ENCODE results near the gene RAB3GAP2.

DNA sequence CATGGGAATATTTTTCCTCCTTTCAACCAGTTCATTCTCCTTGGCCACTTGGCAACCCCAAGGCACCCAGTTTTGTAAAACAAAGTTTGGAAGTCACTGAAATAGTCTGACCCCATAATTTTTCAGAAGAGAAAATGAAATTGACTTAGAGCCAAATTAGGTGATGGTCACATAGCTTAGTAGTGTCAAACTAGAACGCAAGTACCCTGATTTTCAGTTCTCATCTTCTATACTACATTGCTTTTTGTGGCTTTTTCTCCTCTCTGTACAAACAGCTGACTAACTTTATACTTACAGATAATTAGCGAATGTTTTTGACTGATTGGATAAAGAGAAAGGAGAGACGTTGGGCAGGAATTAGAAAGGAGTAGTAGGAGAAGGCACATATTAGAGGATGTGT is 145.2 kb downstream of the RAB3GAP2 start:
- TF ChIP-seq POLR2AphosphoS5 (IDR thresholded peaks at IDR 0.05), result no peak
- no peak for TF ChIP-seq POLR2A (IDR thresholded peaks at IDR 0.05)
- TF ChIP-seq, protein P1, sequence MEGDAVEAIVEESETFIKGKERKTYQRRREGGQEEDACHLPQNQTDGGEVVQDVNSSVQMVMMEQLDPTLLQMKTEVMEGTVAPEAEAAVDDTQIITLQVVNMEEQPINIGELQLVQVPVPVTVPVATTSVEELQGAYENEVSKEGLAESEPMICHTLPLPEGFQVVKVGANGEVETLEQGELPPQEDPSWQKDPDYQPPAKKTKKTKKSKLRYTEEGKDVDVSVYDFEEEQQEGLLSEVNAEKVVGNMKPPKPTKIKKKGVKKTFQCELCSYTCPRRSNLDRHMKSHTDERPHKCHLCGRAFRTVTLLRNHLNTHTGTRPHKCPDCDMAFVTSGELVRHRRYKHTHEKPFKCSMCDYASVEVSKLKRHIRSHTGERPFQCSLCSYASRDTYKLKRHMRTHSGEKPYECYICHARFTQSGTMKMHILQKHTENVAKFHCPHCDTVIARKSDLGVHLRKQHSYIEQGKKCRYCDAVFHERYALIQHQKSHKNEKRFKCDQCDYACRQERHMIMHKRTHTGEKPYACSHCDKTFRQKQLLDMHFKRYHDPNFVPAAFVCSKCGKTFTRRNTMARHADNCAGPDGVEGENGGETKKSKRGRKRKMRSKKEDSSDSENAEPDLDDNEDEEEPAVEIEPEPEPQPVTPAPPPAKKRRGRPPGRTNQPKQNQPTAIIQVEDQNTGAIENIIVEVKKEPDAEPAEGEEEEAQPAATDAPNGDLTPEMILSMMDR (IDR thresholded peaks at IDR 0.05 in 8 of 11, conservative IDR thresholded peaks at IDR 0.05 in 3 of 11), result no peak

Data from spleen (tissue), 7 donors.